D721Med (cell line): ENCODE data around the gene CHD1.

Experiments
- DNase-seq: peaks from one replicate; pipeline ENCODE4 v3.0.0; 2011; ENCODE audit warnings: low spot score; ENCODE audit not compliant: insufficient read length
- FAIRE-seq: peaks from 2 replicates; lab custom pipeline; 2011; peaks lifted over from hg19 to GRCh38; lab: Jason Lieb, UNC
- CTCF ChIP-seq: IDR thresholded peaks from 2 replicates; pipeline ENCODE4 v1.5.1; 2012; ENCODE audit warnings: mild to moderate bottlenecking, control low read depth; ENCODE audit not compliant: insufficient read depth; ENCODE audit errors: missing control alignments

CHD1 gene

GRCh38 chr5:98954392-98955028, 25.7 kb upstream of the CHD1 start:
- no peak for DNase-seq
- FAIRE-seq: no peak
- no peak for TF ChIP-seq CTCF

GRCh38 chr5:98942847-98943246, 14.0 kb upstream of the CHD1 start:
- no peak for FAIRE-seq
- TF ChIP-seq CTCF: no peak

GRCh38 chr5:98941131-98941883, 12.5 kb upstream of the CHD1 start:
- no peak for TF ChIP-seq CTCF
- DNase-seq (no peak), FAIRE-seq (peak; percentile 92)

More at GRCh38 chr5:98942847-98943246, 14.0 kb upstream of the CHD1 start:
- no peak for DNase-seq

- TF ChIP-seq CTCF: no peak
- DNase-seq: no peak
- no peak for FAIRE-seq
Observed at GRCh38 chr5:98940581-98940980, 11.8 kb upstream of the CHD1 start.

DNA sequence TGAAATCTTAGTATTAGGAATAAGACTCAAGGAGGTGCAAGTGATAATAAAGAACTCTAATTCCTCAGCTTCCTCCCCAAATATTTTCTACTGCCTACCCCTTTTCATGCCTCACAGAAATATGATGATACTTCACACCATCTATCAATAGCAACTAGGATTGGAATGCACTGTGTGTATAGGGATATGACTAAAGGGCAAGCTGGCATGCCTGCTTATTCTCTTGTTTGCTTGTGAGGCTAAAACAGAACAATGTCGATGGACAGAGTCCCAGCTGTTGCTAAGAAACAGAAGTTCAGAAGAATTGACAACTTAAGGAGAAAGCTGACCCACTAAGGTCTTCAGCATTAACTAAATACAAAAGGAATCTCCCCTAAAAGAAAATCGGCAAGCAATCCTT, 9.7 kb upstream of the CHD1 start:
- FAIRE-seq: no peak

DNA sequence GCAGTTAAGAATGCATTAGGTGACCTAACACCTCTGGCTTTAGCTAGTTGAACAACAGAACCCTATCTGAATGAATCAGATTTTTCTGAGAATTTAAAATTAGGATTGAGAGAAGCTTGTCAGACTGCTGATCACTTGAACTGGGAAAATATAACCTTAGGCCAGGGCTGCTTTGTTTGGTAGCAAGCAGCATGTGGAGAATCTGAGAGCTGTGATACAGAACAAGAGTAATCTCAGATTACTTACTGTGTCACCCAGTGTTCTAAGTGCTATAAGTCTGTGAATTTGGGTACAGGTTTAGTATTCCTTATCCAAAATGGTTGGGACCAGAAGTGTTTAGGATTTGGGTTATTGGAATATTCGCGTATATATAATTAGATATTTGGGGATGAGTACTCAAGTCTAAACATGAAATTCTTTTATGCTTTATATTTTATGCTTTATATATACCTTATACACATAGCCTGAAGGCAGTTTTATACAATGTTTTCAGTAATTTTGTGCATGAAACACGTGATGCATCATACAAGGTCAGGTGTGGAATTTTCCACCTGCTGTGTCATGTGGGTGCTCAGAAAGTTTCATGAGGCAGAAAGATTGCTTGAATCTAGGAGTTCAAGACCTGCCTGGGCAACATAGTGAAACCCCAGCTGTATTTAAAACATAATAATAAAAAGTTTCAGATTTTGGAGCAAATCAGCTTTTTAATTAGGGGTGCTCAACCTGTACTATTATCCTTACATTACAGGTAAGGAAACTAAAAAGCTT, 8.3 kb upstream of the CHD1 start:
- TF ChIP-seq CTCF: no peak
- no peak for FAIRE-seq
- no peak for DNase-seq

More for the DNA sequence above, 9.7 kb upstream of the CHD1 start:
- TF ChIP-seq CTCF: no peak
- DNase-seq: no peak
